Right cardiac atrium (tissue), 5 donors: ENCODE data around the gene BTNL8. TPM values are rescaled to one million over a fixed set of nuclear protein-coding genes. Genes with fewer than 3 reads are reported as not detected.

Source experiments
- ATAC-seq, 2 donors: fragments of 200-7000 bp; cut with Tn5 transposase; one replicate each; pipeline versions ENCODE4 v1.8.0 to v1.9.1; 2020; ENCODE audit warnings: moderate library complexity in 2 of 2, mild to moderate bottlenecking in 1 of 2
- DNase-seq, 3 donors: peaks; one replicate each; pipeline ENCODE4 v3.0.0-alpha.2; 2020
- H3K27ac ChIP-seq: one replicate; pipeline ENCODE4 v1.5.1; 2013; ENCODE audit warnings: mild to moderate bottlenecking, low read length, control low read depth, moderate library complexity
- H3K27me3 ChIP-seq: one replicate; pipeline ENCODE4 v1.6.1; 2013; ENCODE audit not compliant: control insufficient read depth, insufficient read depth
- H3K4me1 ChIP-seq: one replicate; pipeline ENCODE4 v1.6.1; 2013; ENCODE audit warnings: low read length; ENCODE audit not compliant: control insufficient read depth, insufficient read depth
- H3K4me3 ChIP-seq: one replicate; pipeline ENCODE4 v1.5.1; 2013; ENCODE audit warnings: low read length, control low read depth
- H3K9me3 ChIP-seq: one replicate; pipeline ENCODE4 v1.6.1; 2013; ENCODE audit warnings: low read length; ENCODE audit not compliant: control insufficient read depth
- WGBS: extraction: QIAGEN DNeasy Blood & Tissue Kit; methylation state at CpG from one replicate; pipeline ENCODE4 v1.1.7; 2013; 5-methylcytosine and 5-hydroxymethylcytosine counted together
- intact Hi-C, 4 donors: fragments of 100-400 bp; cut with DNase I; formaldehyde crosslinking; loops; one replicate each; pipeline versions ENCODE4 v1.11.0 to v1.14.0; 2022 to 2023
- long read RNA-seq, 4 donors: library from polyadenylated mRNA; unstranded; transcript quantifications; one replicate each; pipeline ENCODE4 v2.0.0, GENCODE V29; 2020 to 2021
- polyA plus RNA-seq: library from polyadenylated mRNA; stranded (reverse); fragments of 200-250 nt; gene quantifications from one replicate; pipeline ENCODE4 v1.2.3, GENCODE V29; 2013
- total RNA-seq, 4 donors: library from RNA; stranded (reverse); fragmentation: NEBNext Ultra II Directional; extraction: Animal tissue kit (Norgen Biotek cat#: 25700); gene quantifications; one replicate each; pipeline ENCODE4 v1.2.1, GENCODE V29; 2021
- donor health status: healthy with polysubstance abuse.
- donor health status: DM: no; HTN: yes; CAD: no.
- donor health status: DM: no; HTN: no; CAD: no.
- donor health status: DM: no; HTN: yes; CAD: no; lungs with severe emphysema.
- donor health status: DM: yes; HTN: yes; CAD: no.

Gene BTNL8
- total RNA-seq (under 1 TPM in 2 of 4 donors, not detected in 2; 0.24 to 0.31 TPM), polyA plus RNA-seq (0.16 TPM)
- long read RNA-seq, donor 1, partial matches to known transcripts, result 0 of 1 reads
- long read RNA-seq, donor 1, other reads (novel, unspliced or antisense), result 1 of 1 reads
- long read RNA-seq, donor 2, partial matches to known transcripts, result 0 of 1 reads
- long read RNA-seq, donor 2, other reads (novel, unspliced or antisense), result 0 of 1 reads
- long read RNA-seq, donor 3, result 0 reads
- long read RNA-seq, donor 4, result 0 reads

- 80% methylated on average over 9 of the region's 9 CpGs for WGBS
- ATAC-seq, result no peak
- H3K4me1 ChIP-seq, result no peaks in the 10 kb centered on the region
- H3K9me3 ChIP-seq, result no peaks in the 10 kb centered on the region
- no peaks in the 10 kb centered on the region for H3K27me3 ChIP-seq
- intact Hi-C loops, result no loop called here
- no peak for DNase-seq
- H3K4me3 ChIP-seq, result no peak within 1 kb of the TSS
- no peak within 1 kb of the TSS for H3K27ac ChIP-seq
These were observed at the start of gene BTNL8 for GRCh38 chr5:180898621-180899246. TSS of gene BTNL8 (plus strand) at chr5:180899159. CDS start at chr5:180899311, 152 bp downstream.

- no peaks in the 10 kb centered on the region for H3K4me1 ChIP-seq
- 95% methylated on average over 4 of the region's 4 CpGs for WGBS
- ATAC-seq (no peak), DNase-seq (no peak)
- no peaks in the 10 kb centered on the region for H3K27me3 ChIP-seq
- H3K4me3 ChIP-seq, result no peak overlapping the region
- no peak overlapping the region for H3K27ac ChIP-seq
- H3K9me3 ChIP-seq, result no peaks in the 10 kb centered on the region
- intact Hi-C loops, result loop anchor here in 2 of 4 donors (10.0 kb wide), 2 partner anchors 45 to 55 kb away; partner anchors contain the start of gene MGAT1 (in 1 of the 2)
These were observed 49.1 kb upstream of the BTNL8 start for GRCh38 chr5:180849827-180850226.

GRCh38 chr5:180850434-180851078 lies 48.4 kb upstream of the BTNL8 start:
- ATAC-seq (no peak), DNase-seq (no peak)
- Histone ChIP-seq H3K9me3 (no peaks in the 10 kb centered on the region), H3K27ac (no peak overlapping the region), H3K27me3 (no peaks in the 10 kb centered on the region), H3K4me3 (no peak overlapping the region), H3K4me1 (no peaks in the 10 kb centered on the region)
- WGBS, result 97% methylated on average over 10 of the region's 10 CpGs
- intact Hi-C loops, result loop anchor here in 1 of 4 donors (10.0 kb wide), 1 partner anchor 46 kb away; the partner anchor contains the start of gene MGAT1

- DNase-seq (no peak), ATAC-seq (no peak)
- Histone ChIP-seq H3K27ac (no peak overlapping the region), H3K27me3 (no peaks in the 10 kb centered on the region), H3K4me3 (no peak overlapping the region), H3K9me3 (no peaks in the 10 kb centered on the region), H3K4me1 (no peaks in the 10 kb centered on the region)
- intact Hi-C loops, result loop anchor here in 1 of 4 donors (10.0 kb wide), 1 partner anchor 48 kb away; the partner anchor contains the start of gene MGAT1
- WGBS, result 78% methylated on average over 4 of the region's 4 CpGs
These were observed 46.5 kb upstream of the BTNL8 start for GRCh38 chr5:180852495-180852894.

GRCh38 chr5:180853121-180853847 lies 45.7 kb upstream of the BTNL8 start:
- Histone ChIP-seq H3K4me1 (no peaks in the 10 kb centered on the region), H3K9me3 (no peaks in the 10 kb centered on the region), H3K27me3 (no peaks in the 10 kb centered on the region), H3K27ac (no peak overlapping the region), H3K4me3 (no peak overlapping the region)
- ATAC-seq (no peak), DNase-seq (no peak)
- intact Hi-C loops, result loop anchor here in 1 of 4 donors (10.0 kb wide), 1 partner anchor 48 kb away; the partner anchor contains the start of gene MGAT1
- 72% methylated on average over 13 of the region's 13 CpGs for WGBS

- DNase-seq (no peak), ATAC-seq (no peak)
- H3K4me1 ChIP-seq, result no peaks in the 10 kb centered on the region
- 93% methylated on average over 1 of the region's 1 CpG for WGBS
- H3K27me3 ChIP-seq, result no peaks in the 10 kb centered on the region
- intact Hi-C loops, result loop anchor here in 1 of 4 donors (10.0 kb wide), 1 partner anchor 49 kb away; the partner anchor contains the start of gene MGAT1
- H3K27ac ChIP-seq, result no peak overlapping the region
- H3K4me3 ChIP-seq, result no peak overlapping the region
- no peaks in the 10 kb centered on the region for H3K9me3 ChIP-seq
These were observed 45.1 kb upstream of the BTNL8 start for GRCh38 chr5:180853848-180854176.

GRCh38 chr5:180858586-180858985 lies 40.4 kb upstream of the BTNL8 start:
- ATAC-seq, result no peak

GRCh38 chr5:180860273-180860886 lies 38.6 kb upstream of the BTNL8 start:
- no peaks in the 10 kb centered on the region for H3K27me3 ChIP-seq
- H3K4me3 ChIP-seq, result peak overlapping the region; percentile 72
- intact Hi-C loops, result loop anchor here in 3 of 4 donors (10.0 kb wide), 3 partner anchors 56 to 314 kb away; partner anchors contain the start of gene MGAT1 (in 1 of the 3)
- no peaks in the 10 kb centered on the region for H3K9me3 ChIP-seq
- H3K27ac ChIP-seq, result peak overlapping the region; percentile 81
- ATAC-seq (peak; percentile 52 to 59), DNase-seq (peak in 1 of 3 donors; percentile 21)
- WGBS, result 1% methylated on average over 18 of the region's 18 CpGs
- no peaks in the 10 kb centered on the region for H3K4me1 ChIP-seq

More at GRCh38 chr5:180858586-180858985, 40.4 kb upstream of the BTNL8 start:
- Histone ChIP-seq H3K9me3 (no peaks in the 10 kb centered on the region), H3K4me1 (no peaks in the 10 kb centered on the region), H3K27me3 (no peaks in the 10 kb centered on the region), H3K27ac (no peak overlapping the region), H3K4me3 (no peak overlapping the region)
- intact Hi-C loops, result loop anchor here in 1 of 4 donors (10.0 kb wide), 1 partner anchor 54 kb away; the partner anchor contains the start of gene MGAT1
- WGBS, result 96% methylated on average over 6 of the region's 6 CpGs
- DNase-seq, result no peak

- DNase-seq, result peak; percentile 94 to 98 (median 96)
- WGBS, result under 1% methylated on average over 84 of the region's 84 CpGs
- H3K4me1 ChIP-seq, result no peaks in the 10 kb centered on the region
- H3K9me3 ChIP-seq, result no peaks in the 10 kb centered on the region
- peak within 1 kb of the TSS; percentile 72 for H3K4me3 ChIP-seq
- no peaks in the 10 kb centered on the region for H3K27me3 ChIP-seq
- intact Hi-C loops, result loop anchor here in 3 of 4 donors (10.0 kb wide), 3 partner anchors 56 to 314 kb away; partner anchors contain the start of gene MGAT1 (in 1 of the 3)
- peak within 1 kb of the TSS; percentile 81 for H3K27ac ChIP-seq
- peak; percentile 99 for ATAC-seq
These were observed 37.8 kb upstream of the BTNL8 start, which contains the start of gene ZFP62 for GRCh38 chr5:180860887-180861822. TSS of gene ZFP62 (minus strand) at chr5:180861276. CDS start at chr5:180861219, 57 bp downstream.
